Calu3 (cell line): Measurements from ENCODE around the gene EXOSC9. TPM values are rescaled to one million over a fixed set of nuclear protein-coding genes. Genes with fewer than 3 reads are reported as not detected.

ENCODE experiments used
- BruUV-seq: library from RNA; stranded (reverse); fragments of 400-500 nt; replicated peaks from 2 replicates; lab custom pipeline; 2021; lab: Mats Ljungman, UMichigan
- CTCF ChIA-PET: fragments of 300-600 bp; sonication (Branson Sonifier 250); formaldehyde crosslinking; loops from one replicate; lab custom pipeline; 2022; ENCODE audit warnings: antibody characterized with exemption; lab: Charles Lee
- DNase-seq: peaks from one replicate; pipeline ENCODE4 v3.0.0; 2022
- H3K27ac Mint-ChIP-seq: one replicate; pipeline ENCODE4 v1.8.0; 2022; ENCODE audit warnings: mixed read lengths; ENCODE audit not compliant: unreplicated experiment
- H3K27me3 Mint-ChIP-seq: one replicate; pipeline ENCODE4 v1.8.0; 2022; ENCODE audit warnings: mixed read lengths; ENCODE audit not compliant: unreplicated experiment
- H3K36me3 Mint-ChIP-seq: one replicate; pipeline ENCODE4 v1.8.0; 2022; ENCODE audit warnings: mild to moderate bottlenecking, moderate library complexity, mixed read lengths; ENCODE audit not compliant: insufficient read depth, unreplicated experiment
- H3K4me1 Mint-ChIP-seq: one replicate; pipeline ENCODE4 v1.8.0; 2022; ENCODE audit warnings: mild to moderate bottlenecking, low read depth, mixed read lengths; ENCODE audit not compliant: unreplicated experiment
- H3K4me3 Mint-ChIP-seq: one replicate; pipeline ENCODE4 v1.8.0; 2022; ENCODE audit warnings: mild to moderate bottlenecking, low read depth, moderate library complexity, mixed read lengths; ENCODE audit not compliant: unreplicated experiment
- H3K9me3 Mint-ChIP-seq: one replicate; pipeline ENCODE4 v1.8.0; 2022; ENCODE audit warnings: low read depth, mixed read lengths; ENCODE audit not compliant: unreplicated experiment
- CTCF ChIP-seq: fragments of 200-600 bp; IDR thresholded peaks from one replicate; pipeline ENCODE4 v1.8.0; 2022; ENCODE audit warnings: antibody characterized with exemption; ENCODE audit not compliant: unreplicated experiment
- intact Hi-C: fragments of 100-400 bp; cut with micrococcal nuclease; formaldehyde crosslinking; loops from one replicate; pipeline ENCODE4 v1.10.0; 2022; ENCODE audit not compliant: unreplicated experiment
- total RNA-seq: library from RNA; stranded (reverse); gene quantifications from 2 replicates; pipeline ENCODE4 v1.2.3, GENCODE V29; 2022

EXOSC9 gene
- total RNA-seq, 1 experiment from 2014 or later, result 22.3 TPM

GRCh38 chr4:121827853-121828252, 26.7 kb downstream of the EXOSC9 start:
- H3K27ac Mint-ChIP-seq, result no peak overlapping the region
- intact Hi-C loops, result no loop called here
- H3K27me3 Mint-ChIP-seq, result no peaks in the 10 kb centered on the region
- no peak for TF ChIP-seq CTCF
- H3K36me3 Mint-ChIP-seq, result peaks cover 15% of the 10 kb centered on the region
- no peaks in the 10 kb centered on the region for H3K4me1 Mint-ChIP-seq
- CTCF ChIA-PET, result no interaction called here
- H3K4me3 Mint-ChIP-seq, result no peak overlapping the region
- BruUV-seq, result no TSS peak
- H3K9me3 Mint-ChIP-seq, result no peaks in the 10 kb centered on the region
- DNase-seq, result no peak

- intact Hi-C loops, result no loop called here
- DNase-seq, result no peak
- CTCF ChIA-PET, result interaction anchor here (0.6 kb wide), 1 partner anchor 1377 kb away, joined by 4 read pairs; no protein-coding TSS in a partner anchor
- no peaks in the 10 kb centered on the region for H3K36me3 Mint-ChIP-seq
- H3K4me1 Mint-ChIP-seq, result no peaks in the 10 kb centered on the region
- no TSS peak for BruUV-seq
- H3K4me3 Mint-ChIP-seq, result no peak overlapping the region
- H3K27me3 Mint-ChIP-seq, result no peaks in the 10 kb centered on the region
- no peak for TF ChIP-seq CTCF
- H3K9me3 Mint-ChIP-seq, result no peaks in the 10 kb centered on the region
- H3K27ac Mint-ChIP-seq, result no peak overlapping the region
Observed at GRCh38 chr4:121829511-121829910, 28.4 kb downstream of the EXOSC9 start.

- no TSS peak for BruUV-seq
- no peaks in the 10 kb centered on the region for H3K4me1 Mint-ChIP-seq
- no peaks in the 10 kb centered on the region for H3K27me3 Mint-ChIP-seq
- no peak for DNase-seq
- TF ChIP-seq CTCF, result no peak
- H3K27ac Mint-ChIP-seq, result no peak overlapping the region
- H3K9me3 Mint-ChIP-seq, result no peaks in the 10 kb centered on the region
- CTCF ChIA-PET, result no interaction called here
- no peak overlapping the region for H3K4me3 Mint-ChIP-seq
- no peaks in the 10 kb centered on the region for H3K36me3 Mint-ChIP-seq
- intact Hi-C loops, result no loop called here
Observed at GRCh38 chr4:121838136-121838535, 37.0 kb downstream of the EXOSC9 start.

GRCh38 chr4:121842862-121843261, 41.7 kb downstream of the EXOSC9 start:
- no TSS peak for BruUV-seq
- Mint-ChIP-seq H3K27me3 (no peaks in the 10 kb centered on the region), H3K36me3 (no peaks in the 10 kb centered on the region), H3K27ac (no peak overlapping the region), H3K4me3 (no peak overlapping the region), H3K9me3 (no peaks in the 10 kb centered on the region), H3K4me1 (no peaks in the 10 kb centered on the region)
- intact Hi-C loops, result no loop called here
- no peak for DNase-seq
- no peak for TF ChIP-seq CTCF
- CTCF ChIA-PET, result no interaction called here
